ENCODE measurements around the gene ZBED2.
A peak's percentile ranks its signal among the peaks of the same experiment; 100 is the strongest.

DNA sequence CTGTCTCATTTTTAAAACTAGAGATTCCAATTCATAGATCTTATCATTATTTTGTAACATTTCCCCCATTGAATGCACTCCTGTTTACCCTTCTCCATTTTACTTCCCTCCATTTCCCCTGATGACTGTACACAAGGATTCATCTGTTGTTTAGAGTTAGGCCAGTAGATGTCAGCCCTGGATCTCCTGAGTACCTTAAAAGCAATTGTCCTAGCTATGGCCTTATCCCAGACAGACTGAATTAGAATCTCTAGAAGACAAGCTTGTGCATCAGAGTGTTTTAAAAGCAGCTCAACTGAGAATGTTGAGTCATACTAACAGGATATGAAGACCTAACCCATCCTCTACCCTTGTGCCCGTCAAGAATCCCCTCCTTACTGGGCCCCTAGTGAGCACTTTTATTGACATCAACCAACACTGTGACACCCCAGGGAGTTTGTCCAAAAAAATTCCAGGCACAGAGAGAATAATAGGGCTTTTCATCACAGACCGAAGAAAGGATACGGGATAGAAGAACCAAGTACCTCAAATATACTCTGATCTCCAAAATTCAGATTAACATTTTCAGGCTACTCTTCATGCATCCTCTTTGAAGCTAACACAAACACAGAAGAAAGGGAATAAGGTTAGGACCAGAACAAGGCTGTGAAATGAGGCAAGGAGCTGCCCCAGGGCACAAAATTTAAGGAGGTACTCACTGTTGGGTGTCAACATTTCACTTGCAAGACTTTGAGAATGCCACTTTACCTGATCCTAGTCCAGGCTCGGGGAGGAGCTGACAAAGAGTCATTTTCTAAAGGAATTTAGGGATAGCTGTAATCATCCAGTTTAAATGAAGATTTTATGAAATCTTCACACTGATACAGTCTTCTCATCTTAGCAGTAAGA, 17.1 kb downstream of the ZBED2 start:
- no peak for TF ChIP-seq MXI1 (IDR thresholded peaks at IDR 0.05; ENCODE audit: low read depth, low read length)
- no peak for TF ChIP-seq EP300 (IDR thresholded peaks at IDR 0.05; ENCODE audit: borderline replicate concordance in 1 of 2, low read depth in 1 of 2, low read length in 1 of 2)
- TF ChIP-seq CHD2 (IDR thresholded peaks at IDR 0.05; ENCODE audit: low read length, partially characterized antibody): no peak
- peak; percentile 42 for TF ChIP-seq JUND (IDR thresholded peaks at IDR 0.05)
- no peak for TF ChIP-seq NFIC (IDR thresholded peaks at IDR 0.05; ENCODE audit: borderline replicate concordance)

All from SK-N-SH (cell line).